Lower lobe of right lung (tissue), 2 donors: Measurements from ENCODE around the gene PCDHB11. TPM values are rescaled to one million over a fixed set of nuclear protein-coding genes. Genes with fewer than 3 reads are reported as not detected.
"Not testable (repeated sequence)": the region's sequence is repeated elsewhere in the genome, so short reads cannot be mapped to it uniquely, and the experiment has no call there.

Experiments used
- ATAC-seq, 2 donors: fragments of 200-7000 bp; cut with Tn5 transposase; one replicate each; pipeline ENCODE4 v1.9.1; 2020 to 2022; ENCODE audit warnings: mild to moderate bottlenecking in 2 of 2, moderate library complexity in 2 of 2
- DNase-seq: peaks from one replicate; pipeline ENCODE4 v3.0.0-alpha.2; 2020
- H3K27ac ChIP-seq: fragments of 200-600 bp; one replicate; pipeline ENCODE4 v1.8.0; 2022
- H3K27me3 ChIP-seq: fragments of 200-600 bp; one replicate; pipeline ENCODE4 v1.8.0; 2022; ENCODE audit warnings: low read depth
- H3K36me3 ChIP-seq: fragments of 200-600 bp; one replicate; pipeline ENCODE4 v1.8.0; 2022; ENCODE audit warnings: mild to moderate bottlenecking
- H3K4me1 ChIP-seq: fragments of 200-600 bp; one replicate; pipeline ENCODE4 v1.8.0; 2022
- H3K4me3 ChIP-seq: fragments of 200-600 bp; one replicate; pipeline ENCODE4 v1.8.0; 2022; ENCODE audit warnings: mild to moderate bottlenecking
- H3K9me3 ChIP-seq: fragments of 200-600 bp; one replicate; pipeline ENCODE4 v1.8.0; 2022
- intact Hi-C: fragments of 100-400 bp; cut with DNase I; formaldehyde crosslinking; loops from one replicate; pipeline ENCODE4 v1.11.0; 2022
- total RNA-seq: library from RNA; stranded (reverse); fragmentation: NEBNext Ultra II Directional; extraction: Animal tissue kit (Norgen Biotek cat#: 25700); gene quantifications from one replicate; pipeline ENCODE4 v1.2.1, GENCODE V29; 2021
- TF ChIP-seq, protein P1 (sequence below): fragments of 200-600 bp; IDR thresholded peaks from one replicate; pipeline ENCODE4 v1.8.0; 2022; ENCODE audit warnings: antibody characterized with exemption, mild to moderate bottlenecking
- donor health status: DM: no; HTN: yes; CAD: no; lungs with severe emphysema.

Gene PCDHB11
- total RNA-seq, 1 donor from 2014 or later, result 2.7 TPM

DNA sequence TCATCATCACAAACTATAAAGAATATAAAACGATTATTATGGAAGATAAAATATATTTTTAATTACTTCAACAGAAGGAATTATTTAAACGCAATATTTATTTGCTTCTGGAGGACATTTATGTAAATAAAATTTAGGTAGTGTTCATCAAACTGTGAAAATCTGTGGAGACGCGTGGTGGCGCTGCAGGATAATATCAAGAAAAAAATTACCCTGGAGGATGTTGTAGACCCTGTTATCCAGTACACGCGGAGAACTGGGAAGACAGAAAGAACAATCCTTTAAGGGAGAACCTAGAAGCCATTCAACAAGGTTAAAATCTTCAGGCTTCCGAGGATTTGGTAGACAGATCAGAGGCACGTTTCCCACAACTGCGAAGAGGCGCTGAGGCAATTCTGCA is 9.1 kb downstream of the PCDHB11 start, which contains the start of gene PCDHB12:
PCDHB12 (plus strand) TSS at position 242 of the 400 bp plus-strand sequence. CDS start 189 bp downstream, outside the sequence.
- intact Hi-C loops, result no loop called here
- Histone ChIP-seq H3K9me3 (peaks cover 23% of the 10 kb centered on the region), H3K4me1 (no peaks in the 10 kb centered on the region), H3K27ac (no peak within 1 kb of the TSS), H3K27me3 (peaks cover 4% of the 10 kb centered on the region), H3K36me3 (no peaks in the 10 kb centered on the region), H3K4me3 (peak within 1 kb of the TSS; percentile 11)
- TF ChIP-seq, protein P1, sequence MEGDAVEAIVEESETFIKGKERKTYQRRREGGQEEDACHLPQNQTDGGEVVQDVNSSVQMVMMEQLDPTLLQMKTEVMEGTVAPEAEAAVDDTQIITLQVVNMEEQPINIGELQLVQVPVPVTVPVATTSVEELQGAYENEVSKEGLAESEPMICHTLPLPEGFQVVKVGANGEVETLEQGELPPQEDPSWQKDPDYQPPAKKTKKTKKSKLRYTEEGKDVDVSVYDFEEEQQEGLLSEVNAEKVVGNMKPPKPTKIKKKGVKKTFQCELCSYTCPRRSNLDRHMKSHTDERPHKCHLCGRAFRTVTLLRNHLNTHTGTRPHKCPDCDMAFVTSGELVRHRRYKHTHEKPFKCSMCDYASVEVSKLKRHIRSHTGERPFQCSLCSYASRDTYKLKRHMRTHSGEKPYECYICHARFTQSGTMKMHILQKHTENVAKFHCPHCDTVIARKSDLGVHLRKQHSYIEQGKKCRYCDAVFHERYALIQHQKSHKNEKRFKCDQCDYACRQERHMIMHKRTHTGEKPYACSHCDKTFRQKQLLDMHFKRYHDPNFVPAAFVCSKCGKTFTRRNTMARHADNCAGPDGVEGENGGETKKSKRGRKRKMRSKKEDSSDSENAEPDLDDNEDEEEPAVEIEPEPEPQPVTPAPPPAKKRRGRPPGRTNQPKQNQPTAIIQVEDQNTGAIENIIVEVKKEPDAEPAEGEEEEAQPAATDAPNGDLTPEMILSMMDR, result peak; percentile 17
- ATAC-seq (no peak), DNase-seq (no peak)

GRCh38 chr5:141210281-141210680 is 10.9 kb downstream of the PCDHB11 start:
- H3K27me3 ChIP-seq, DNase-seq, intact Hi-C loops, H3K27ac ChIP-seq, H3K4me3 ChIP-seq, H3K4me1 ChIP-seq, ATAC-seq, H3K36me3 ChIP-seq: not testable (repeated sequence)
- H3K9me3 ChIP-seq, result peaks cover 19% of the 10 kb centered on the region

DNA sequence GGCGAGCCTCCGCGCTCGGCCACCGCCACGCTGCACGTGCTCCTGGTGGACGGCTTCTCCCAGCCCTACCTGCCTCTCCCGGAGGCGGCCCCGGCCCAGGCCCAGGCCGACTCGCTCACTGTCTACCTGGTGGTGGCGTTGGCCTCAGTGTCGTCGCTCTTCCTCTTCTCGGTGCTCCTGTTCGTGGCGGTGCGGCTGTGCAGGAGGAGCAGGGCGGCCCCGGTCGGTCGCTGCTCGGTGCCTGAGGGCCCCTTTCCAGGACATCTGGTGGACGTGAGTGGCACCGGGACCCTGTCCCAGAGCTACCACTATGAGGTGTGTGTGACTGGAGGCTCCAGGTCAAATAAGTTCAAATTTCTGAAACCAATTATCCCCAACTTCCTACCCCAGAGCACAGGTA is 11.4 kb downstream of the PCDHB11 start:
- ATAC-seq, H3K27ac ChIP-seq, intact Hi-C loops, H3K36me3 ChIP-seq, DNase-seq, H3K4me3 ChIP-seq, H3K4me1 ChIP-seq, H3K27me3 ChIP-seq: not testable (repeated sequence)
- H3K9me3 ChIP-seq, result peaks cover 22% of the 10 kb centered on the region

DNA sequence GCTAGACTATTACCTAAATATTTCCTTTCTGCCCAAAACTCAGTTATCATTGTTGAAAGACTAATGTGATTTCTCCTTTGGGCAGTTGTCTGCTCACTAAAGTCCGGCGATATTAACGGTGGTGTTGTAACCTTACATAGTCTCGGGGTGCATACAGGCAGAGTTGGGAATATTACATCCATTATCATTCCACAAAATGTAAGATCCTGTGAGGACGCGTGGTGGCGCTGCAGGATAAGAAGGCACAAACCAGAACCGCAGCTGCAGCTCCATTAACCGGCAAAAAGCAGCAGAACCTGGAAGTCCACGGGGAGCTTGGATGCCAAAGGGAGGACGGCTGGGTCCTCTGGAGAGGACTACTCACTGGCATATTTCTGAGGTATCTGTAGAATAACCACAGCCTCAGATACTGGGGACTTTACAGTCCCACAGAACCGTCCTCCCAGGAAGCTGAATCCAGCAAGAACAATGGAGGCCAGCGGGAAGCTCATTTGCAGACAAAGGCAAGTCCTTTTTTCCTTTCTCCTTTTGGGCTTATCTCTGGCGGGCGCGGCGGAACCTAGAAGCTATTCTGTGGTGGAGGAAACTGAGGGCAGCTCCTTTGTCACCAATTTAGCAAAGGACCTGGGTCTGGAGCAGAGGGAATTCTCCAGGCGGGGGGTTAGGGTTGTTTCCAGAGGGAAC is 14.4 kb downstream of the PCDHB11 start, which contains the start of gene PCDHB13:
PCDHB13 (plus strand) TSS at position 264 of the 684 bp plus-strand sequence; CDS start at position 469, 205 bp downstream.
- H3K4me1 ChIP-seq, H3K4me3 ChIP-seq, H3K27ac ChIP-seq, H3K27me3 ChIP-seq, H3K36me3 ChIP-seq, DNase-seq, intact Hi-C loops: not testable (repeated sequence)
- TF ChIP-seq, protein P1, result peak; percentile 35
- ATAC-seq, result peak; percentile 42 to 46
- H3K9me3 ChIP-seq, result peaks cover 33% of the 10 kb centered on the region

- H3K4me3 ChIP-seq, H3K36me3 ChIP-seq, H3K4me1 ChIP-seq, intact Hi-C loops, H3K27ac ChIP-seq, DNase-seq, ATAC-seq, H3K27me3 ChIP-seq: not testable (repeated sequence)
- H3K9me3 ChIP-seq, result peaks cover 32% of the 10 kb centered on the region
Observed at GRCh38 chr5:141214583-141214982, 15.2 kb downstream of the PCDHB11 start.

DNA sequence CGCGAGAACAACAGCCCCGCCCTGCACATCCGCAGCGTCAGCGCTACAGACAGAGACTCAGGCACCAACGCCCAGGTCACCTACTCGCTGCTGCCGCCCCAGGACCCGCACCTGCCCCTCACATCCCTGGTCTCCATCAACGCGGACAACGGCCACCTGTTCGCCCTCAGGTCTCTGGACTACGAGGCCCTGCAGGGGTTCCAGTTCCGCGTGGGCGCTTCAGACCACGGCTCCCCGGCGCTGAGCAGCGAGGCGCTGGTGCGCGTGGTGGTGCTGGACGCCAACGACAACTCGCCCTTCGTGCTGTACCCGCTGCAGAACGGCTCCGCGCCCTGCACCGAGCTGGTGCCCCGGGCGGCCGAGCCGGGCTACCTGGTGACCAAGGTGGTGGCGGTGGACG is 16.1 kb downstream of the PCDHB11 start:
- ATAC-seq, DNase-seq, H3K4me3 ChIP-seq, H3K27me3 ChIP-seq, intact Hi-C loops, H3K27ac ChIP-seq, H3K36me3 ChIP-seq, H3K4me1 ChIP-seq: not testable (repeated sequence)
- peaks cover 35% of the 10 kb centered on the region for H3K9me3 ChIP-seq

DNA sequence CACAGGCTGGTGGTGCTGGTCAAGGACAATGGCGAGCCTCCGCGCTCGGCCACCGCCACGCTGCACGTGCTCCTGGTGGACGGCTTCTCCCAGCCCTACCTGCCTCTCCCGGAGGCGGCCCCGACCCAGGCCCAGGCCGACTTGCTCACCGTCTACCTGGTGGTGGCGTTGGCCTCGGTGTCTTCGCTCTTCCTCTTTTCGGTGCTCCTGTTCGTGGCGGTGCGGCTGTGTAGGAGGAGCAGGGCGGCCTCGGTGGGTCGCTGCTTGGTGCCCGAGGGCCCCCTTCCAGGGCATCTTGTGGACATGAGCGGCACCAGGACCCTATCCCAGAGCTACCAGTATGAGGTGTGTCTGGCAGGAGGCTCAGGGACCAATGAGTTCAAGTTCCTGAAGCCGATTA is 16.6 kb downstream of the PCDHB11 start:
- intact Hi-C loops, H3K27ac ChIP-seq, H3K27me3 ChIP-seq, DNase-seq, H3K36me3 ChIP-seq, ATAC-seq, H3K4me3 ChIP-seq, H3K4me1 ChIP-seq: not testable (repeated sequence)
- peaks cover 40% of the 10 kb centered on the region for H3K9me3 ChIP-seq

DNA sequence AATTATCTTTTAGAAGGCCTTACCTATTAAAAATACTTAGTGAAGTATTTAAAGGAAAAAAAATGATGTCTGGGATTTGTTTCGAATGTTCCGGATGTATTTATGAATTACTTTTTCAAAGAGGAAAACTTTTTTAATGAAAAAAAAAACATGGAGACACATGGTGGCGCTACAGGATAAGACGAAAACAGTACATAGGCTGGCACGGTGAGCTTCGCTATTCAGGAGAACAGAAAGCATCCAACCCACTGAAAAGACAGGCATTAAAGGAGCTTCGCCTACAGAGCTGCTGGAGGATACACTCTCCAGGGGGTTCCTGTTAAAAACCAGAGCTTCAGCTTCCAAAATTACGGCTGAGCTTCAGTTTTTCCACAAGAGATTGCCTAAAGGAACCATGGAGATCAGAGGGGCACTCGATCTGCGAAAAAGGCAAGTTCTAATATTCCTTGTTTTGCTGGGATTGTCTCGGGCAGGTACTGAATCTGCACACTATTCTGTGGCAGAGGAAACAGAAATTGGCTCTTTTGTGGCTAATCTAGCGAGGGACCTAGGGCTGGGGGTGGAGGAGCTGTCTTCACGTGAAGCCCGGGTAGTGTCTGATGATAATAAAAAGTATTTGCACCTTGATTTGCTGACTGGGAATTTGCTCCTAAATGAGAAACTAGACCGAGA is 23.8 kb downstream of the PCDHB11 start, which contains the start of gene PCDHB14:
PCDHB14 (plus strand) TSS at position 232 of the 672 bp plus-strand sequence; CDS start at position 395, 163 bp downstream.
- Histone ChIP-seq H3K4me3 (peak within 1 kb of the TSS; percentile 31), H3K36me3 (no peaks in the 10 kb centered on the region), H3K27ac (no peak within 1 kb of the TSS), H3K9me3 (peaks cover 78% of the 10 kb centered on the region), H3K4me1 (no peaks in the 10 kb centered on the region), H3K27me3 (no peaks in the 10 kb centered on the region)
- intact Hi-C loops, result no loop called here
- ATAC-seq, result no peak
- TF ChIP-seq, protein P1, result no peak
- DNase-seq, result no peak

DNA sequence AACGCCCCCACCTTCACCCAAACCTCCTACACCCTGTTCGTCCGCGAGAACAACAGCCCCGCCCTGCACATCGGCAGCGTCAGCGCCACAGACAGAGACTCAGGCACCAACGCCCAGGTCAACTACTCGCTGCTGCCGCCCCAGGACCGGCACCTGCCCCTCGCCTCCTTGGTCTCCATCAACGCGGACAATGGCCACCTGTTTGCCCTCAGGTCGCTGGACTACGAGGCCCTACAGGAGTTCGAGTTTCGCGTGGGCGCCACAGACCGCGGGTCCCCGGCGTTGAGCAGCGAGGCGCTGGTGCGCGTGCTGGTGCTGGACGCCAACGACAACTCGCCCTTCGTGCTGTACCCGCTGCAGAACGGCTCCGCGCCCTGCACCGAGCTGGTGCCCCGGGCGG is 25.4 kb downstream of the PCDHB11 start:
- ATAC-seq, H3K27me3 ChIP-seq, DNase-seq, intact Hi-C loops, H3K4me3 ChIP-seq, H3K4me1 ChIP-seq, H3K36me3 ChIP-seq, H3K27ac ChIP-seq: not testable (repeated sequence)
- peaks cover 76% of the 10 kb centered on the region for H3K9me3 ChIP-seq

GRCh38 chr5:141225421-141225820 is 26.0 kb downstream of the PCDHB11 start:
- H3K9me3 ChIP-seq, result peaks cover 78% of the 10 kb centered on the region
- H3K4me1 ChIP-seq, H3K36me3 ChIP-seq, H3K4me3 ChIP-seq, ATAC-seq, DNase-seq, intact Hi-C loops, H3K27me3 ChIP-seq, H3K27ac ChIP-seq: not testable (repeated sequence)
